Left renal cortex interstitium (tissue), 4 donors: ENCODE results near the gene ABHD12. TPM values are rescaled to one million over a fixed set of nuclear protein-coding genes. Genes with fewer than 3 reads are reported as not detected.
"Not testable (repeated sequence)": the region's sequence is repeated elsewhere in the genome, so short reads cannot be mapped to it uniquely, and the experiment has no call there.

Experiments used
- DNase-seq, 4 donors: peaks; one replicate each; pipeline ENCODE4 v3.0.0-alpha.2; 2013; ENCODE audit warnings: low read depth in 4 of 4, low spot score in 2 of 4, missing footprints in 1 of 4
- polyA plus RNA-seq, 4 donors: library from polyadenylated mRNA; unstranded; fragments of 120-200 nt; gene quantifications; one replicate each; pipeline ENCODE4 v1.2.1, GENCODE V29; 2013; ENCODE audit not compliant: insufficient read length in 4 of 4

ABHD12 gene
- polyA plus RNA-seq: 10 to 100 TPM; 47.3 to 61.4 (median 54.6) TPM

DNA sequence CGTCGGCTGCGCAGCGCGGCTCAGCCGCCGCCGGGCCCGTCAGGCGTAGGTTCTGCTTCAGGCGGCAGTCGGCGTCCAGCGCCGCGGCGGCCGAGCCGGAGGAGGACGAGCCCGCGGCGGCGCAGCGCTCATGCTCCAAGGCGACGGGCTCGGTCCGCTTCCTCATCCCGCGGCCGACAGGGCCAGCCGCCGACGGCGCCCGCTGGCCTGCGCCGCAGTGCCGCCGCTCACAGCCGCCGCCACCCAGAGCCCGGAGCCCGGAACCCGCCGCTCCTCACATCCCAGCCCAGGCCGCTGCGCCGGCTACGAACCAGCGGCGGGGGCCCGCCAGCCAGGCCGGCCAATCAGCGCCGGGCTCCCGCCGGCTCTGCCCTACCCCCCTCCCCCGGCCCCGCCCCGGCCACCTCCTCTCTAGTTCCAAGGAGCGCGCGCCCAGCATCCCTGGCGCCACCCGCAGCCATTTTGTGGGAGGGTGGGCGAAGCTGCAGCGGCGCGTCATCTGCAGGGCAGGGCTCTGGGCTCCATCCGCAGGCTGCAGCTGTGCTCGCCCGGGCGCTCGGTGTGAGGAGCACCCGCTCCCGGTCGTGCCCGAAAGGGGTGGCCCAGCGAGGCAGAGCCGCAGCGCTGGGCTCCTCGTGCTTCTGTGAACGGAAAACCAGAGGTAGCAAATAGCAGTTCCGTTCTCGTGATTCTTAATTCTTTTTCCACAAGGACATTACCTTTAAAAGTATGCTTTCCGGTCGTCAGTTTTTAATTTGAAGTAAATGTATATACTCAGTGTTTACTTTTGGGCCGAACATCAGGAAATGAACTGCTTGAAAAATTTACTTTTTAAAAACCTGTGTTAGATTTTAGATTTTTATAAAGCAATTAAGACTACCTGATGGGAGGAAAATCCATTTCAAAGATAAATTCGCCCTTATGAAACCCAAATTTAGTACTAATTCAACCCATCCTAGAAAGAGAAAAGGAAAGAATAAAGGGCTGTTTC lies at the start of gene ABHD12:
ABHD12 (minus strand) TSS at position 298 of the 991 bp plus-strand sequence; CDS start at position 166, 132 bp downstream.
- DNase-seq: peak; percentile 67 to 88 (median 82)

DNA sequence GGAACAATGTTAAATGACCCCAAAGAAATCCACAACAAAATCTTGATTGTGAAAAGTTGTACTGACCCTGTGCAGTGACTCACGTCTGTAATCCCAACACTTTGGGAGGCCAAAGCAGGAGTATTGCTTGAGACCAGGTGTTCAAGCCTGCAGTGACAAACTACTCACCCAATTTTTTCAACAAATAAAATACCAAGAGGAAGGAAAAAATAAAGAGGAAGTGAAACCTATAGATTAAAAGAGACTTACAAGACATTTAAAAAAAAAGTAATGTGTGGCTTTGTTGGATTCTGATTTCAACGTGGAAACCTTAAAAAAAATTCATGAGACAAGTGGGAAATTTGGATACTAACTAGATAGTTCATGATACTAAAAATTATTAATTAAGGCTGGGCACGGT lies 48.7 kb upstream of the ABHD12 start:
- no peak for DNase-seq

DNA sequence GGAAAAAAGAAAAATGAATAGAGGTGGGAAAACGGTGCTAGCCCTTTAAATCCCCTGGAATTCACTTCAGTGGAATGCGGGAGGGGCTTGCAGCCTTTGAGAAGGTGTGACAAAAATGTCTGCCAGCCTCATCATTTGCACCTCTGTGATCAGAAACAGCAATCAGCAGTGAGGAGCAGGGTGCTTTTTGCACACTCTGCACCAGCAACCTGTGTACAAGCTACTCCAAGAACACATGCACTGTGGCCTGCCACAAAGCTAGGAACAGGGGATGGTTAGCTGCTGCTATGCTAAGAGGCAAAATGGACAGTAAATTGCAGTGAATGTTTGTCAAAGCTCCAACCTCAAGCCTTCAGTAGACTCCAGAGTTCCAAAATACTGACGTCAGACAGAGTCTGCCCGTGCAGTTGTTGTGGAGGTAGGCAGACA lies 46.5 kb upstream of the ABHD12 start:
- DNase-seq: no peak

DNA sequence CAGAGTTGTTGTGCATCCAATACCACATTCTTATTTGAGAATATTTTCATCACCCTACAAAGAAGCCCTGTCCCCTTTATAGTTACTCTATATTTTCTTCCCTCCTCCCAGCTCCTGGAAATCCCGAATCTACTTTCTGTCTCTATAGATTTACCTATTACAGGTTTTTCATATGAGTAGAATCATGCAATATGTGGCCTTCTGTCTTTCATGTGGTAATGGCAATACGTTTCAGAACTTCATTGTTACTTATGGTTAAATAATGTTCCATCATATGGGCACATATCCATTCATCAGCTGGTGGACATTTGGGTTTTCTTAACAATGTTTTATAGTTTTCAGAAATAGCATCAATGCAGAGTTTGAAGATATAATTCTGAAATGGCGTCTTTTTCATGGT lies 33.9 kb upstream of the ABHD12 start:
- DNase-seq: no peak

GRCh38 chr20:25422032-25422431 lies 31.4 kb upstream of the ABHD12 start:
- DNase-seq: no peak

DNA sequence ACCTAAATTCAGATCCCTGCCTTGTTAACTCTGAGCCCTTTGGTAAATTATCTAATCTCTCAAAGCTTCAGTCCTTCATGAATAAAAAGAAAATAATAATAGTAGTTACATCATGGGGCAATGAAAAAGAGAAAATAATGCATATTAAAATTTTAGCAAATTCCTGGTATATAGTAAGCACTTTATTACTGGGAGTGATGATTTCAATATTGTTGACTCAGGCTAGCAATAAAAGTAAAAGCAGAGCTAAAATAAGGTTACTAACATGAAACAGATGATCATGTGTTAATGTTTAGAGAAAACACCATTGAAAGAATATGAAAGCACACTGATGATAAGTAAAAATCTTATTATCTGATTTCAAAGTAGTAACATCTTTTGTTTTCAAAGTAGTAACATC lies 30.5 kb upstream of the ABHD12 start:
- DNase-seq: no peak

GRCh38 chr20:25418776-25419175 lies 28.1 kb upstream of the ABHD12 start:
- DNase-seq: no peak

DNA sequence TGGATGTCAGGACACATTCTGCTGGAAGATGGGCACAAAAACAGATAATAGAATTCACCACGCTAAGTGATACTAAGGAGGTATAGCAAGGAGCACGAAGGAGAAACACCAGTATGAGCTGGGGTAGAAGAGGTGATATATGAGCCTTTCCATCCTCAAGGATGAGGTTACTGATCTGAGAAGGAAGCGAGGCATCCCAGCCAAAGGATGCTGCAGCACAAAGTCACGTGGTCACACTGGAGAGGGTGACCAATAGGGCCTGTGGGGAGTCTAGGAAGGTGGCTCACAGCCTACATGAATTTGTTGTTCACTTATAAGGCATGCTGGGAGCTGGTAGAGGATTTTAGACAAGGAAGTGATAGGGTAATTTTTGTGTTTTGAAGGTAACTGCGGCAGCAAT lies 18.3 kb upstream of the ABHD12 start:
- DNase-seq: no peak

DNA sequence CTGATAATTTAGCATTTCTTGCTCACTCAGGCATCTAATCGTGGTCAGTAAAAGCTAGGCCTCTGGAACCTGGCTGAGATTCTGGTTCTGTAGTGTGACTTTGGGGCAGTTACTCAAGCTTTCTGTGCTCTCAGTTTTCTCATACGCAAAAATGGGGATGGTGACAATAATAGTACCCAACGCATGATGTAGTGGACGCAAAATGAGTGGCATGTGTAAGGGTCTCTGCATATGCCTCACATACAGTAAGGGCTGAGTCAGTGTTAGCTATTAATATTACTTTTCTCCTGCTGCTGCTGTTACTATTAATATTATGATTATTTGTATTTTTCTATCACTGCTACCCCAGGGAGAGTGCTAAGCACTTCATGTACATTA lies 17.5 kb upstream of the ABHD12 start:
- no peak for DNase-seq

- DNase-seq: peak; percentile 70 to 90 (median 82)
Measured at GRCh38 chr20:25407311-25408169, 16.9 kb upstream of the ABHD12 start, which contains the start of gene GINS1. Gene GINS1, plus strand, starts transcription at chr20:25407673. Its CDS starts 148 bp downstream, at chr20:25407821.

GRCh38 chr20:25402583-25402982 lies 11.9 kb upstream of the ABHD12 start:
- DNase-seq: no peak

DNA sequence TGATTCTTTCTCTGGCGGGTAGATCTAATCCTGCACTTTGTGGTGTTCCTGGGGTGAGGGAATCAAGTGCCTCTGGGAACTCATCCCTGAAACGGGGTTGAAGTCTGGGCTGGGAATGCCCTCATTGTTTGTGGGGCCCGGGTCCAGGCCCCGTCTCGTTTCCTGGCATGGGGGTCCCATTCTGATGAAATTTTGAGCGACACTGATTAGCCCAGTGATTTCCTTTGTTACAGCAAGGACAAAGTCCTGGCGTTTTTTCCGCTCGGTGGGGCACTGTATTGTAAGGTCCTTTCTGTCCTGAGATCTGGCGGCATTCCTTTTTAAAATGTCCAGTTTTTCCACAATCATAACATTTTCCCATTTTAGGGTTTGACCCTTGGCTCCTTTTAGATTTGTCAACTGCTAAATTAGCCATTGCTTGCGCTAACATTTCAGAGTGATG lies 9.7 kb upstream of the ABHD12 start:
- DNase-seq: not testable (repeated sequence)

- peak in 3 of 4 donors; percentile 21 to 50 (median 38) for DNase-seq
Measured at GRCh38 chr20:25399037-25399430, 8.4 kb upstream of the ABHD12 start.

DNA sequence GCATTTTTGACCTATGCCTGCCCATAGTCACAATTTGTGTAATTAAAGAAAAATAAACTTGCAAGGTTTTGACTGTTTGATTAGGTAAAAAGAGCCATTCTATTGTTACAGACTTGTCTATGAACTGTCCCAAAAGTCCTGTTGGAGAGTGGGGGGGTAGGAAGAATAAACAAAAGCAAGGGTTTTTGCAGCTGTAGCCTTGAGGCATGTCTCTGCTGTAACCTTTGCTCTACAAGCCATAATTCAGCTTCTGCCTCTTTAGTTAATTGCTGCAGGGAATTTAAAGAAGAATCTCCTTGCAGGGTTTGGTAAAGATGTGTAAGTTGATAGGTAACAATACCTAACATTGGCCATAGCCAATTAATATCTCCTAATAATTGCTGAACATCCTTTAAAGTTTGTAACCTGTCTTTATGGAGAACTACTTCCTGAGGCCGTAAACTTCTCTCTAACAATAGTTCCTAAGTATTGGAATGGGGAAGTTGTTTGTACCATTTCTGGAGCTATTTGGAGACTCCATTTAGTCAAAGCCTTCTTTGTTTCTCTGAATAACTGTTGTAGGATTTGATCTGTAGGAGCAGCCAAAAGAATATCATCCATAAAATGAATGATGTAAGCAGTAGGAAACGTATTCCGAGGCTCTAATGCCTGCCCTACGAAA lies 7.9 kb upstream of the ABHD12 start:
- no peak for DNase-seq

DNA sequence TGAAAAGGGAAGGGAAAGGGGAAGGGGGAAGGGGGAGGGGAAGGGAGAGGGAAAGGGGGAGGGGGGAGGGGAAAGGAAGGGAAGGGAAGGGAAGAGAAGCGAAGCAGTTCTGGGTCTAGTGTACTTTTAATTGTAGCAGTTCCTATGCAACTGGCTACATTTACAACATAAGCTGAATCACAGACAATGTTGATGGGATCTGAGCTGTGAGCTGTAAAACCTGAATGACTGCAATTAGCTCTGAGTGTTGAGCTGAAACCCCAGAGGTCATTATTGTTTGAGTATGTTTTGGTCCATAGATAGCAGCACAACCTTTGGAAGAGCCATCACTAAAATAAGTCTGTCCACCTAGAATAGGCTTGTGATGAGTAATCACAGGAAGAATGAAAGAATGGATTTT lies 7.2 kb upstream of the ABHD12 start:
- no peak for DNase-seq

GRCh38 chr20:25397096-25397495 lies 6.5 kb upstream of the ABHD12 start:
- no peak for DNase-seq

GRCh38 chr20:25394996-25395395 lies 4.4 kb upstream of the ABHD12 start:
- no peak for DNase-seq

- no peak for DNase-seq
Measured at GRCh38 chr20:25394276-25394675, 3.6 kb upstream of the ABHD12 start.

- peak; percentile 18 to 44 (median 35) for DNase-seq
Measured at GRCh38 chr20:25389858-25390537, 637 bp downstream of the ABHD12 start.

DNA sequence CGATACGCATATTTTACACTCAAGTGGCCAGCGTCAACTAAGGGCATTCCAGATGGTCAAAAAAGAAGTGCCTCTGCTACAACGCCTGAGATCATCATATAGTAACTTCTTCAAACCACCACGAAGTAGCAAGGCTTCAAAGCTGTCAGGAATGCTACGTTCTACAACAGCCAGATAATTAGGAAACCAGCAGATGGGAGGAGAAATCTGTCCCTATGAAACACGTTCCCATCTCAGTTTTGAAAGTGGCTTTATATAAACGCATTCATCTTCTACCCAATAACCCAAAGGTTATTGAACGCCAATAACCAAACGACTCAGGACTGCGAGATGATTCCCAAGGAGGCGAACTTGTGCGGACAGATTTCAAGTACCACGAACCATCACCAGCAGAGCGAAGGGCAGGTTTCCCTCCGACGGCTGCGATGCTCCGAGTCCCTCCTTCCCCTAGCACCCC lies 1.2 kb downstream of the ABHD12 start:
- DNase-seq: peak in 2 of 4 donors; percentile 13 to 31
